ENCODE data around the gene KIRREL1. TPM values are rescaled to one million over a fixed set of nuclear protein-coding genes. Genes with fewer than 3 reads are reported as not detected.

KIRREL1 gene
- polyA plus RNA-seq, 1 experiment = 42.3 TPM

DNA sequence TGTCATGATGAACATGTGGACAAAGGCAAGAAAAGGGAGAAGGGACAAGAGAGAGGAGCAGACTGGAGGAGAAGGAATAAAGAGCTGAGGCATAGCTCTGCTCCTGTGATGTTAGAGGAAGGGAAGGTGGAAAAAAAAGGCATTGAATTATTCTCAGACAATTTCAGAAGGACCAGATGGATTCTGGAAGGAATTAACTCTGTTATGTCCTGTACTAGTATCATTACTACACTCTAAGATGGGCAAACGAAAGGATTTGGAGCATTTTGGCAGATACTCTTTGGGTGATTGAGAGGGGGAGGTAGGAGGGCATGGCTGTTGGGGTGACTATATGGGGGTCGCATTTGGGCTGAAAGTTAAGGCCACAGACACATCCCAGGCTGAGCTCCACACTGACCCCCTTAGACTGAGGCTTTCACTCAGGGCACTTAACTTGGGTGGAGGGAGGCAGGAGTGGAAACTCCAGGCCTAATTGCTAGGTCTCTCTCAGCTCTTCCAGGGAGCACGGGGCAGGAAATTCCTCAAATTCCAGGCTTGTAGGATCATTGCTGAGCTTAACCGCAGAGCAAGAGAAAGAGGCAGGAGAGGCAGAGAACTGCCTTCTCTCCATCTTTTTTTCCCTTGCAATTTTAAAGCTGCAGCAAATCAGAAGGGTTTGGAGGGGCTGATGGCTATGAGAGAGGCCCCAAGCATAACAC, 25.9 kb downstream of the KIRREL1 start:
- no peak for TF ChIP-seq CTCF (IDR thresholded peaks at IDR 0.05; ENCODE audit: low read depth, low read length)
- Histone ChIP-seq H3K27me3 (ENCODE audit: control insufficient read depth, insufficient read depth, low read length) (no peaks in the 10 kb centered on the region), H3K9me3 (ENCODE audit: control insufficient read depth, insufficient read depth, low read length) (no peaks in the 10 kb centered on the region), H3K27ac (ENCODE audit: low read depth, low read length) (peak overlapping the region; percentile 97), H3K4me3 (ENCODE audit: low read depth, low read length) (peak overlapping the region; percentile 32)
- peak; percentile 87 for DNase-seq (ENCODE audit: low read depth, low spot score)
- POLR2A ChIA-PET = interaction anchor here (0.5 to 3.6 kb wide), 9 partner anchors 9 to 26 kb away, joined by 3 to 65 read pairs (median 4); no protein-coding TSS in a partner anchor
- CTCF ChIA-PET = interaction anchor here (1.0 to 5.5 kb wide), 8 partner anchors 9 to 99 kb away, joined by 3 to 56 read pairs (median 8); no protein-coding TSS in a partner anchor

- POLR2A ChIA-PET = interaction anchor here (0.7 to 3.6 kb wide), 8 partner anchors 9 to 55 kb away, joined by 3 to 65 read pairs (median 6); no protein-coding TSS in a partner anchor
- no peak for TF ChIP-seq CTCF (IDR thresholded peaks at IDR 0.05; ENCODE audit: low read depth, low read length)
- peak overlapping the region; percentile 23; the same call in 1 of the 2 replicates for H3K4me3 ChIP-seq (ENCODE audit: low read depth, low read length)
Measured at GRCh38 chr1:158020259-158020885, 26.9 kb downstream of the KIRREL1 start.

GRCh38 chr1:158020886-158021620, 27.6 kb downstream of the KIRREL1 start:
- no peak overlapping the region for H3K4me3 ChIP-seq (ENCODE audit: low read depth, low read length)
- H3K27me3 ChIP-seq (ENCODE audit: control insufficient read depth, insufficient read depth, low read length) = no peaks in the 10 kb centered on the region
- H3K9me3 ChIP-seq (ENCODE audit: control insufficient read depth, insufficient read depth, low read length) = no peaks in the 10 kb centered on the region
- POLR2A ChIA-PET = interaction anchor here (0.6 to 3.6 kb wide), 5 partner anchors 8 to 54 kb away, joined by 3 to 65 read pairs (median 4); no protein-coding TSS in a partner anchor
- H3K27ac ChIP-seq (ENCODE audit: low read depth, low read length) = peak overlapping the region; percentile 53
- CTCF ChIA-PET = interaction anchor here (0.5 to 5.5 kb wide), 12 partner anchors 11 to 100 kb away, joined by 3 to 56 read pairs (median 5); partner anchors contain the start of gene KIRREL1
- no peak for TF ChIP-seq CTCF (IDR thresholded peaks at IDR 0.05; ENCODE audit: low read depth, low read length)
- no peak for DNase-seq (ENCODE audit: low read depth, low spot score)

More at GRCh38 chr1:158020259-158020885, 26.9 kb downstream of the KIRREL1 start:
- H3K27me3 ChIP-seq (ENCODE audit: control insufficient read depth, insufficient read depth, low read length) = no peaks in the 10 kb centered on the region
- CTCF ChIA-PET = interaction anchor here (0.6 to 5.5 kb wide), 10 partner anchors 10 to 101 kb away, joined by 4 to 56 read pairs (median 6); no protein-coding TSS in a partner anchor
- DNase-seq (ENCODE audit: low read depth, low spot score) = no peak
- H3K27ac ChIP-seq (ENCODE audit: low read depth, low read length) = peak overlapping the region; percentile 97
- H3K9me3 ChIP-seq (ENCODE audit: control insufficient read depth, insufficient read depth, low read length) = no peaks in the 10 kb centered on the region

DNA sequence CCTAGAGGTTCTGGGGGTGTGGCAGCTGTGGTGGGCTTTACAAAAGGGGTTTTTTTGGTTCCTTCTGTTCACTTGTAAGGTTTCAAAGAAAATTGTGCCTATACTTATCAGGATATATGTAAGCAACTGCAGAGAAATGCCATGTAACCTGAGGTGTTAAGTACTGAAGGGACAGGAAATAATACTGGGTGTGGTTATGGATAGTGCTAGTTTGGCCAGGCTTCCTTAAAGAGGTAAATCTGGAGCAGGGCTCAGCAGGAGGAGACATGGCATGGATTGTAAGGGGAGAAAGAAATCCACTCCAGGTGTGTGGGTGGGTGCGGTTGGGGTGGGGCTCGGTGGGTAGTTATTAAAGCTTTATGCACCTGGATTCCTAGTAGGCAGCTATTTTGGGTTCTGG, 28.3 kb downstream of the KIRREL1 start:
- ChIA-PET POLR2A (interaction anchor here (0.6 to 3.6 kb wide), 3 partner anchors 11 to 26 kb away, joined by 3 to 65 read pairs (median 4); no protein-coding TSS in a partner anchor), CTCF (interaction anchor here (0.5 to 5.5 kb wide), 7 partner anchors 13 to 96 kb away, joined by 3 to 56 read pairs (median 5); partner anchors contain the start of gene KIRREL1)
- Histone ChIP-seq H3K27ac (ENCODE audit: low read depth, low read length) (peak overlapping the region; percentile 3), H3K4me3 (ENCODE audit: low read depth, low read length) (no peak overlapping the region), H3K27me3 (ENCODE audit: control insufficient read depth, insufficient read depth, low read length) (no peaks in the 10 kb centered on the region), H3K9me3 (ENCODE audit: control insufficient read depth, insufficient read depth, low read length) (no peaks in the 10 kb centered on the region)
- no peak for TF ChIP-seq CTCF (IDR thresholded peaks at IDR 0.05; ENCODE audit: low read depth, low read length)
- DNase-seq (ENCODE audit: low read depth, low spot score) = no peak
